ENCODE measurements around the gene OPCML. TPM values are rescaled to one million over a fixed set of nuclear protein-coding genes. Genes with fewer than 3 reads are reported as not detected.

Gene OPCML
- total RNA-seq, 1 donor from 2014 or later = 0.09 TPM

- DNase-seq (ENCODE audit: low spot score) = peak; percentile 14
Observed at GRCh38 chr11:133291780-133292179, 240.5 kb downstream of the OPCML start.

- no peak for DNase-seq (ENCODE audit: low spot score)
Observed at GRCh38 chr11:133285359-133285758, 246.9 kb downstream of the OPCML start.

- no peak for DNase-seq (ENCODE audit: low spot score)
Observed at GRCh38 chr11:133284156-133284555, 248.1 kb downstream of the OPCML start.

GRCh38 chr11:133277886-133278285 lies 254.4 kb downstream of the OPCML start:
- no peak for DNase-seq (ENCODE audit: low spot score)

DNA sequence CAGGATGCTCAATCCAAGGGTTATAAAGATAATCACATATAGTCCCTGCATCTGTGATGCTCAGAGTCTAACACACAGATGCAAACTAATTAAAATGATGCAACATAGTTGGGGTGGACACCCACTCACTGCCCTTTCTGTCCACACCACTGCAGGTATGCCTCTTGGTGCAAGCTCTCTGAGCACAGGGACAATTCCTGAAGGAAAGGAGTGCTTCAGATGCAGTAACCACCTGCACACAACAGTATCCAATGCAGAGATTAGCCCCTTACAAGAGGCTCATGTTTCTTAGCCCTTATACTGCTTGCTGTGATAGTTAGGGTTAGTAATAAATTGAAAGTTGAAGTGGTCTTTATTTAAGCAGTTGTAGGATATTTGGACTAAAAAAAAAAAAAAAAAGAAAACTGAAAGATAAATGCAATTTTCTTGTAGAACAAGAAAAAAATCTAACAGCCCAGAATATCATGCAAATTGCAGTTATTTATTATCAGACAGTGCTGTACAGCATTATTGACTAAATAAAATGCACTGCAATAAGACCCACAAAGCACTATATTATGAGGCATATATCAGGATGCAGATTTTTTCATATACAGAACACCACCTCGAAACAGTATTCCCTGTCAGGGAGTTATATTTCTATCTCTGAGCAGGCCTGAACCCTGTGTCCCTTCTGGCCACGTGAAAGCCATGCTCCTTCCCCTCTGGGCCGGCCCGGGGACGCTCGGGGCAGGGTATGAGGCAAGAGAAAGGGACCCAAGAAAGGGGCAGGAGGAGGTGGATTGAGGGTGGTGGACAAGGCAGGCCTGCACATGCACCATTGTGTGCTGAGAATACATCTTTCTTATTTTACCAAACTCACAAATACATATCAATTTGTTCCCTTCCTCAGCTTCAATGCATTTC lies 260.2 kb downstream of the OPCML start:
- DNase-seq (ENCODE audit: low spot score) = no peak

DNA sequence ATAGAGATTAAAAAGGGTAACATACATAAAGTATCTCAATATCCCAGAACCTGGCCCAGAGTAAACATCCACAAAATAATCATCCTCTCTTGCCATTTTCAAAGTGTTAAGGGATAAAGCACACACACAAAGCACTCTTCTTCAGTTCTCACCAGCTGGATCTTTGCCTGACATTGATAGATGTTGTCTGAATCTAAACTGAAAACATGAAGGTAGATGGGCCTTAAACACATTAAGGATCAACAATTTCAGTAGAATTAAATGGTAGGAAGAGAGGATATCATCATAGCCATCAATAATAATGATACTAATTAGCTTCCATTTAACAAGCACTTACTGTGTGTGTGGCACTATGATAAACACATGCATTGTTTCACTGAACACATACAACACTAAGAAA lies 261.1 kb downstream of the OPCML start:
- DNase-seq (ENCODE audit: low spot score) = no peak

DNA sequence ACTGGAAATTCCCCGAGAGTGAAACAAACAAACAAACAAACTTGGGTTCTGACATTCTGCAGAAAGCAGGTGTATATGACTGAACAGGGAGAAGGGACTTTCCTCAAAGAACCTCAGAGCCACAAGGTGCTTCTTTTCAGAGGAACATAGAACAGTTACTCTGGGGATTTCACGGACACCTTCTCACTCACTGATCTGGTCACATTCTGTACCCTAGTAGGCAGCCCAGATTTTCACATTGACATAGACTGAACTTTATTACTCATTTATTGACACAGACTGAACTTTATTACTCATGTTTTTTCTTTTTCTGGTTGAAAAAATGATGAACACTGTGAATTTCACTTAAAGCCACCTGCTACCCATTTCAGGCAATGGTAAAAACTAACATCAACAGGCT lies 263.0 kb downstream of the OPCML start:
- no peak for DNase-seq (ENCODE audit: low spot score)

- no peak for DNase-seq (ENCODE audit: low spot score)
Observed at GRCh38 chr11:133266986-133267385, 265.3 kb downstream of the OPCML start.

- no peak for DNase-seq (ENCODE audit: low spot score)
Observed at GRCh38 chr11:133265530-133266035, 266.7 kb downstream of the OPCML start.

DNA sequence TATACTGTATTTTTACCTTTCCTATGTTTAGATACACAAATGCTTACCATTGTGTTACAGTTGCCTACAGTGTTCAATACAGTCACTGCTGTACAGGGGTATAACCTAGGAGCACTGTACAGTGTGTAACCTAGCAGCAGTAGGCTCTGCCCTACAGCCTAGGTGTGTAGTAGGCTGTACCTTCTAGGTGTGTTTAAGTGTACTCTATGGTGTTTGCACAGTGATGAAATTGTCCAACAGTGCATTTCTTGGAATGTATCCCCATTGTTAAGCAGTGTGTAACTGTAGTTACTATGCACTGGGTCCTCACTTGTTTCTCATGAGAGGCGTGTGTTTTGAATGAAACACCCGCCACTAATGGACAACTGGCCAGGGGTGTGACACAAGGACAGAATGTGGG lies 269.0 kb downstream of the OPCML start:
- no peak for DNase-seq (ENCODE audit: low spot score)

DNA sequence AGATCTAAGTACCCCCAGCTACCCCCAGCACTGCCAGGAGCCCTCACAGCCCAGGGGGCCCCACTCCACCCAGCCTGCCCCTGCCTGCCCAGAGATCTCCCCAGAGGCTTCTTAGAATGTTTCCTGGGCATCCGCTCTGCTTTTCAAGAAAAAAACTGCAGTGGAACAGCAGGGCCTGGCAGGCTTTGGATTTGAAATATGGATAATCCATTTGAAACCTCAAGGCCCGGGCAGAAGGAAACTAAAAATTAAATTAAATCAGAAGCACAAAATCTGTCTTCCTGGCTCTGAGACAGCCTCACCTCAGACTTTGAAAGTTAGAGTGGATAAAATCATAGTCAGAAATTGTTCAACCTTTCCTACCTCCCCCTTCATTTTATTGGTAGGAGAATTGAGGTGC lies 273.6 kb downstream of the OPCML start:
- DNase-seq (ENCODE audit: low spot score) = no peak

DNA sequence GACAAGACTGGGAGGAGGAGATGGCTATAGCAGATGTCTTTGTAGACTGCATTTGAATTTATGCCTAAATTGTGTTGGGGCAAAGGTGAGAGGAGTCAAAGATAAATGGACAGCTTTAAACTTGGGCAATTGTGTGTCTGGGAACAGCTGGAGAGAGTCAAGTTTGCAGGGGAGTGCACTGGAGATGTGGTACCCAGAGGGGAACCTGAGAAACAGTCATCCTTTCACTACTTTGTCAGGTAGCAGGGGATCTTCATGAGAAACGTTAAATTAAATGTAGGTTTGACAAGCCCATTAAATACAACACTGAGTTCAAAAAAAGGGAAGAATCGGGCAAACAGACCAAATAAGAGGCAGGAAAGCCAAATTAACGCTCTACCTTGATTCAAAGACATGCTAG lies 277.7 kb downstream of the OPCML start:
- no peak for DNase-seq (ENCODE audit: low spot score)

DNA sequence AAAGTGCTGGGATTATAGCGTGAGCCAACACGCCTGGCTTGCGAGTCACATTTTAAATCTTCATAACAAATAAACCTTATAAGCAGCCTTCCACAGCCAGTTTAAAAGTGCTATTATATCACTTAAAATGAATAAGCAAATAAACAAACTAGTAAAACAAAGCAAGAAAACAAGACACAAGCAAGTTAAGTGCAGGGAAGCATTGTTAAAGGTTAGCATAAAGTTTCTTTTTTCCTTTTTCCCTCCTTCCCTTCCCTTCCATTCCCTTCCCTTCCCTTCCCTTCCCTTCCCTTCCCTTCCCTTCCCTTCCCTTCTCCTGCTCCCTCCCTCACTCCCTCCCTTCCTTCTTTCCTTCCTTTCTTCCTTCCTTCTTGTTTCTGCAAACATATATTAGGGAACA lies 278.7 kb downstream of the OPCML start:
- DNase-seq (ENCODE audit: low spot score) = no peak

DNA sequence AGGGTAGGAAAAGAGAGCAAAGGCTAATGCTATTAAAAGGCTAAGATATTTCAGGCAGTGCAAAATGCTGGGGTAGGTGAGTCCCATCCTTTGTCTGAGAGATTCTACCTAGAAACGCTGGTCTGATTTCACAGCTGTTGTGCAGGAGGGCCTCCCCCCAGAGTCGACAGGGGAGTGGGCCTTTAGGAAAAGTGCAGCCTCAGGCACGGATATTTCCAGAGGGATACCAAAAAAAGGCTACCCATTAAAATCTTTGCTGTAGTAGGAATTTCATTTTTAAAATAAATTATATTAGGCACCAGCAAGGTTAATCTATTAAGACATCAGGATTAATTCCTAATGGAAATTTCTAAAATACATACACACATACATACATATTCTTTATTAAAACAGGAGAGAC lies 280.5 kb downstream of the OPCML start:
- no peak for DNase-seq (ENCODE audit: low spot score)

DNA sequence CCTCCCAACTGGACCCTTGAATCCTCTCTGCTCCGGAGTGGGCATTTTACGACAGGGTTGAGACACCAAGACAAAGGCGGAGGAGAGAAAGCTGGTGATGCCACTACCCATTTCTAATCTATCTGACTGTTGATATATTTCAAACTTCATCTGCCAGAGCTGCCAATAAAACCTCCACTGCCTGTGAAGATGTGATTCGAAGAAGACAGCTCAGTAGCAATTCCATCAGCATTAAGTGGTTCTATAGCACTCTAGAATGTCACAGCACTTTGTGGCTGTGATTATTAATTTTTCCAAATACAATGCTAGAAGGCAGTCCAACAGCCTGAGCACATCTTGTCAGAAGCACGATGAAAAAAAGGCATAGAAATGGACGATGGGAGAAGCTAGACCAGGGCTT lies 282.8 kb downstream of the OPCML start:
- no peak for DNase-seq (ENCODE audit: low spot score)

GRCh38 chr11:133249065-133249464 lies 283.2 kb downstream of the OPCML start:
- DNase-seq (ENCODE audit: low spot score) = no peak

DNA sequence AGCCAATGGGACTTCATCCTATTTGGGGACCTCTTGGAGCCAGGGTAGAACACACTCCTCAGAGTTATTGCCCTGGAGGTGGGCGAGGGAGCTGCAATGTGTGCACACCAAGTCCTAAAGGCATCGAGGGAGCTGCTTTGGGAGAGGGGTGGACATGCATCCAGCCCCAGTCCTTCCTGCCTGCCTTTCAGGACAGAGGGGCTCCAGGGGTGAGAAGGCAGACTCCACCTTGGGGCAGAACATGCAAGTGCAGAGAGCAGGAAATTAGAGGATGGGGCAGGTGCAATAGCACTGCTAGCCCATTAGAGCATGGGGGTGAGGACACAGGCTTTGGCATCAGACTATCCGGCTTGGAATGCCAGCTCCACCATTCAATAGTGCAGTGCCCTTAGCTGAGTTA lies 288.5 kb downstream of the OPCML start:
- no peak for DNase-seq (ENCODE audit: low spot score)

GRCh38 chr11:133240908-133241655 lies 291.2 kb downstream of the OPCML start:
- no peak for DNase-seq (ENCODE audit: low spot score)

DNA sequence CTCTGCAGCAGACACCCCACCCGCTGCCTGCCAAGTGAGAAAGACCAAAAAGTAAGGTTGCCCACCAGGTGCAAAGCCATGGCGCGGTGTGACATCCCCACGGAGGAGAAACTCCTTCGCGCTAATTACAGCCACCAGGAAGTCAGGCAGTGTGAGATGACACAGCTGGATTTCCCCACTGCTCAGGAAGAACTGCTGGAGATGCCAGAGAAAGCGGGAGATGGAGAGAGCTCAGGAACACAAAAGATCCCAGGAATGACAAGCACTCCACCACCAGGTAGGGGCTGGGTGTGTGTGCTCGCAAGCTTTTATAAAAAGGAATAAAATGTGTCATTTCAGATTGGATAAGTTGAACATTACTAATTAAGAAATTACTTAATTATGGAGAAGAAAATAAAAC lies 292.7 kb downstream of the OPCML start:
- no peak for DNase-seq (ENCODE audit: low spot score)

GRCh38 chr11:133238495-133238894 lies 293.8 kb downstream of the OPCML start:
- no peak for DNase-seq (ENCODE audit: low spot score)

DNA sequence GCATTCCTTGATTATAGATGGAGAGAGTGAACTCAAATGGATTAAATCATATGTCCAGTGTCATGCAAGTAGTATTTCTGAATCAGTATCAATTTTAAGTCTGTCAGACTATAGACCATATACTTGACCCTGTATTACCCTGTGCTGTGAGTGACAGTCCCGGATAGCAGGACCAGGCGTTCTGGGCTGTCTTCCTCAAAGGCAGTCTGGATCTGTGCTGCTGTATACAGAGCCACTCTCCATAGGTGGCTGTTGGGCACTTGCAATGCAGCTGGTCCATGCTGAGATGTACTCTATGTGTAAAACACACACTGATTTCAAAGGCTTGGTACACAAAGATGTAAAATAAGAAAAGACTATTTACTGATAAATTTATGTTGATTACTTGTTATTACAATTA lies 294.3 kb downstream of the OPCML start:
- no peak for DNase-seq (ENCODE audit: low spot score)

- no peak for DNase-seq (ENCODE audit: low spot score)
Observed at GRCh38 chr11:133235381-133235780, 296.9 kb downstream of the OPCML start.

GRCh38 chr11:133234883-133235282 lies 297.4 kb downstream of the OPCML start:
- DNase-seq (ENCODE audit: low spot score) = no peak

All from mucosa of gallbladder (tissue), 1 donor.